H1 (cell line): ENCODE results near the gene RABGGTA. TPM values are rescaled to one million over a fixed set of nuclear protein-coding genes. Genes with fewer than 3 reads are reported as not detected.

Source experiments
- polyA plus RNA-seq, 7 experiments: library from polyadenylated mRNA; depleted of rRNA in 3 of 7; stranded (reverse) in 5 of 7; unstranded in 2 of 7; fragments of >200 nt in 5 of 7; fragments of 200-250 nt in 2 of 7; gene quantifications; 1 replicate in 5 of 7; 2 replicates in 1 of 7; 4 replicates in 1 of 7; pipeline versions ENCODE4 v1.2.1 to v1.2.3, GENCODE V29; 2011 to 2013; ENCODE audit warnings: missing spikeins in 2 of 7, mixed read lengths in 2 of 7
- total RNA-seq: library from RNA; stranded (reverse); fragmentation: NEBNext Ultra II Directional; extraction: Animal tissue kit (Norgen Biotek cat#: 25700); gene quantifications from 2 replicates; pipeline ENCODE4 v1.2.1, GENCODE V29; 2021
- TF ChIP-seq, protein P1 (sequence below): IDR thresholded peaks from 2 replicates; pipeline ENCODE4 v1.6.1; 2011; ENCODE audit warnings: low read depth, mild to moderate bottlenecking, low read length; ENCODE audit not compliant: insufficient read depth

The RABGGTA gene
- total and polyA plus RNA-seq, 2 of the 8 experiments (the other 6 are each of a cell fraction or from before 2014, with no cell fraction given): 16.0 to 49.8 TPM

DNA sequence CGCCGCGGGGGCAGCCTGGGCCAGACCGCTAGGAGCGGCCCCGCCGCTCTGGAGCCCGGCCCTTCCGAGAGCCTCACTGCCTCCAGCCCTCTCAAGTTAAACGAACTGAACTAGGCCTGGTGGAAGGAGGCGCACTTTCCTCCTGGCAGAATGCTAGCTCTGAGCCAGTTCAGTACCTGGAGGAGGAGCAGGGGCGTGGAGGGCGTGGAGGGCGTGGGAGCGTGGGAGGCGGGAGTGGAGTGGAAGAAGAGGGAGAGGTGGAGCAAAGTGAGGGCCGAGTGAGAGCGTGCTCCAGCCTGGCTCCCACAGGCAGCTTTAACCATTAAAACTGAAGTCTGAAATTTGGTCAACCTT, 45.2 kb upstream of the RABGGTA start (continued):
- TF ChIP-seq, protein P1, sequence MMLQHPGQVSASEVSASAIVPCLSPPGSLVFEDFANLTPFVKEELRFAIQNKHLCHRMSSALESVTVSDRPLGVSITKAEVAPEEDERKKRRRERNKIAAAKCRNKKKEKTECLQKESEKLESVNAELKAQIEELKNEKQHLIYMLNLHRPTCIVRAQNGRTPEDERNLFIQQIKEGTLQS: no peak
- TF ChIP-seq, all 59 proteins: peak for 0
